ACC112 (cell line): Measurements from ENCODE around the gene PDP2.
"Not testable (repeated sequence)": the region's sequence is repeated elsewhere in the genome, so short reads cannot be mapped to it uniquely, and the experiment has no call there.

ENCODE experiments used
- H2AFZ ChIP-seq: fragments of 200-600 bp; sonication (generic); one replicate; pipeline ENCODE4 v1.6.0; 2017; ENCODE audit warnings: antibody characterized with exemption, low read length; ENCODE audit not compliant: unreplicated experiment
- H3K27ac ChIP-seq: fragments of 200-600 bp; sonication (generic); 2 replicates; pipeline ENCODE4 v1.5.1; 2014; ENCODE audit warnings: low read depth, mild to moderate bottlenecking, antibody characterized with exemption, low read length, moderate library complexity
- H3K27me3 ChIP-seq: fragments of 200-600 bp; sonication (generic); 2 replicates; pipeline ENCODE4 v1.6.1; 2014; ENCODE audit warnings: mild to moderate bottlenecking, antibody characterized with exemption, low read length, moderate library complexity, mixed read lengths; ENCODE audit not compliant: insufficient read depth
- H3K36me3 ChIP-seq: fragments of 200-600 bp; sonication (generic); 2 replicates; pipeline ENCODE4 v1.6.1; 2016; ENCODE audit warnings: mild to moderate bottlenecking, antibody characterized with exemption, low read length, moderate library complexity, mixed read lengths; ENCODE audit not compliant: insufficient read depth
- H3K4me1 ChIP-seq: fragments of 200-600 bp; sonication (generic); one replicate; pipeline ENCODE4 v1.6.1; 2016; ENCODE audit warnings: low read length, mixed read lengths; ENCODE audit not compliant: insufficient read depth, unreplicated experiment, control insufficient read depth
- H3K4me3 ChIP-seq: fragments of 200-600 bp; sonication (generic); 2 replicates; pipeline ENCODE4 v1.5.1; 2014; ENCODE audit warnings: mild to moderate bottlenecking, low read depth, low read length
- H3K79me2 ChIP-seq: fragments of 200-600 bp; sonication (generic); one replicate; pipeline ENCODE4 v1.6.0; 2016; ENCODE audit warnings: low read length; ENCODE audit not compliant: control insufficient read depth, unreplicated experiment, insufficient read depth

Gene PDP2

DNA sequence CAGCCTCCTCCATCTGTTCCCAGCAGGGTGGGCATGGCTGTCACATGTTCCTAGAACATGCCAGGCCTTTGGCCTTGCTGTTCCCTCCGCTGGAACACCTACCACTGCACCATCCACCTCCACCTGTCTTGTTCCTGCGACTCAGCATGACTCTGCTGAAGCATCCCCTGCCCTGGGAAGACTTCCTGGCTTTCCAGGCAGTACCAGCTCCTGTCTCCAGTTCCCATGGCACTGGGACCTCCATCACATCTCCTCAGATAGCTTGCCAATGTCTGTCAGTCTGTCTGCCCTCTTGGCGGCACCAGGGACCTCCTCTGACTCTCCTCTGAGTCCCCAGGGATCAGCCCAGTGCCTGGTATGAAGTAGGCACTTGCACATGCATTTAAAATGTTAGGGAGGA lies 15.7 kb downstream of the PDP2 start:
- no peak overlapping the region for H2AFZ ChIP-seq
- H3K36me3 ChIP-seq: no peaks in the 10 kb centered on the region
- no peak overlapping the region for H3K27ac ChIP-seq
- no peaks in the 10 kb centered on the region for H3K79me2 ChIP-seq
- no peak overlapping the region for H3K4me3 ChIP-seq
- H3K27me3 ChIP-seq: no peaks in the 10 kb centered on the region
- peaks cover 32% of the 10 kb centered on the region for H3K4me1 ChIP-seq

DNA sequence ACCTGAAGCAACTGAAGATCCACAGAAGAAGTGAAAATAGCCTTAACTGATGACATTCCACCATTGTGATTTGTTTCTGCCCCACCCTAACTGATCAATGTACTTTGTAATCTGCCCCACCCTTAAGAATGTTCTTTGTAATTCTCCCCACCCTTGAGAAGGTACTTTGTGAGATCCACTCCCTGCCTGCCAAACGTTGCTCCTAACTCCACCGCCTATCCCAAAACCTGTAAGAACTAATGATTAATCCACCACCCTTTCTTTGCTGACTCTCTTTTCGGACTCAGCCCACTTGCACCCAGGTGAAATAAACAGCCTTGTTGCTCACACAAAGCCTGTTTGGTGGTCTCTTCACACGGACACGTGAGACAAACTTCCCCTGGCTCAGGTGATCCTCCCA lies 16.4 kb downstream of the PDP2 start:
- H3K4me3 ChIP-seq, H3K36me3 ChIP-seq, H3K27me3 ChIP-seq, H3K79me2 ChIP-seq, H2AFZ ChIP-seq, H3K27ac ChIP-seq: not testable (repeated sequence)
- peaks cover 33% of the 10 kb centered on the region for H3K4me1 ChIP-seq

DNA sequence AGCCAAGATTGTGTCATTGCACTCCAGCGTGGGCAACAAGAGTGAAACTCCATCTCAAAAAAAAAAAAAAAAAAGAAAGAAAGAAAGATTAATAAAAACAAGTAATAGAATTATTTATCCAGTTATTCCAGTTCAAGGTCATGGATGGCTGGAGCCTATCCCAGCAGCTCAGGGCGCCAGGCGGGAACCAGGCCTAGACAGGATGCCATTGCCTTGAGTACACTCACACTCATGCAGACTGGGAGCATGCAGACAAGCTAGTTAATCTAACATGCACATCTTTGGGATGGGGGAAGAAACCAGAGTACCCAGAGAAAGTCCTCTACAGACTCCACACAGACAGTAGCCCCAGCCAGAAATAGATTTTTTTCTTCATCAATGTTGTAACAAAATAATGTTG lies 17.9 kb downstream of the PDP2 start:
- no peaks in the 10 kb centered on the region for H3K79me2 ChIP-seq
- no peak overlapping the region for H2AFZ ChIP-seq
- H3K27me3 ChIP-seq: no peaks in the 10 kb centered on the region
- H3K4me3 ChIP-seq: no peak overlapping the region
- H3K36me3 ChIP-seq: no peaks in the 10 kb centered on the region
- H3K4me1 ChIP-seq: peaks cover 29% of the 10 kb centered on the region
- H3K27ac ChIP-seq: no peak overlapping the region

DNA sequence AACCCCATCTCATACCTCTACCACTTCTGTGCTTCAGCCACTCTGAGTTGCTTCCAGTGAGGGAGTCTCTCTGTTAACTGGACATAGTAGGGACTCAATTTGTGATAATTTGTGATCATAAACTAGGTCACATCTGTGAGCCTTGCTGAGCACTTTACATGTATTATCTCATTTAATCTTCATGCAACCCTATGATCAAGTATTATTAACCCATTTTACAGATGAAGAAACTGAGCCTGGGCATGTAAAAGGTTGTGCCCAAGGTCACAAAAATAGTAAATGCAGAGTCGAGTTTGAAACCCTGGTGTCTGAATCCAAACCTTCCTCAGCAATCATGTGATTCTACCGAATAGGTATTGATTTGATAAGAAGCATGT lies 18.6 kb downstream of the PDP2 start:
- Histone ChIP-seq H3K36me3 (no peaks in the 10 kb centered on the region), H2AFZ (no peak overlapping the region), H3K27me3 (no peaks in the 10 kb centered on the region), H3K79me2 (no peaks in the 10 kb centered on the region), H3K4me1 (peaks cover 29% of the 10 kb centered on the region), H3K4me3 (no peak overlapping the region), H3K27ac (no peak overlapping the region; the same call in 1 of the 2 replicates)

DNA sequence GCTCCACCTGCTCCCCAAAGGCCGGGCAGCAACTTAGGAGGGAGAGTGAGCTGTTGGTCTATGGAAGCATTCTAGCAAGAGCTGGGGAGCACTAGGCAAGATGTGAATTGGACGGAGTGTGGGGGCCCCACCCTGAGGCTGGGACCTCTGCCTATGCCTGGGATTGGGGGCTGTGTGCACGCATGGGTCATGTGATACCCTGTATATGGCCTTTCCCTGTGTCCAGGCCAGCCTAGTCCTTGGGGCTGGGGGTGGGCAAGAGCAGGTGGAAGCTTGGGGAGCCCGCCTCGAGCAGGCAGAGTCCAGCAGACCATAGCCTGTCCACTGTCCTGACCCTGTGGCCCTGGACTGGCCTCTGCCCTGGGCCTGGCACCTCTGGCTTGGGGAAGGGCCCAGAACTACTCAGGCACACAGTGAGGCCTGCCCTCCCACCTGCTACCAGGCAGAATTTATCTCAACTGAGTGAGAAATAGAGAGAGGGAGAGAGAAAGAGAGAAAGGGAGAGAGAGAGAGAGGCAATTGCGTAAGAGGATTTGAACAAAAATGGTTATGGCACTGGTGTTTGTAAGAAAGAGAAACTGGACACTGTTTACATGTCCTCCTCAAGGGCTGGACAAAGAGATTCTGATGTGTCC lies 19.1 kb downstream of the PDP2 start:
- H3K36me3 ChIP-seq: no peaks in the 10 kb centered on the region
- H2AFZ ChIP-seq: no peak overlapping the region
- no peaks in the 10 kb centered on the region for H3K27me3 ChIP-seq
- no peak overlapping the region for H3K4me3 ChIP-seq
- peaks cover 29% of the 10 kb centered on the region for H3K4me1 ChIP-seq
- H3K27ac ChIP-seq: peak overlapping the region; percentile 66
- H3K79me2 ChIP-seq: no peaks in the 10 kb centered on the region

DNA sequence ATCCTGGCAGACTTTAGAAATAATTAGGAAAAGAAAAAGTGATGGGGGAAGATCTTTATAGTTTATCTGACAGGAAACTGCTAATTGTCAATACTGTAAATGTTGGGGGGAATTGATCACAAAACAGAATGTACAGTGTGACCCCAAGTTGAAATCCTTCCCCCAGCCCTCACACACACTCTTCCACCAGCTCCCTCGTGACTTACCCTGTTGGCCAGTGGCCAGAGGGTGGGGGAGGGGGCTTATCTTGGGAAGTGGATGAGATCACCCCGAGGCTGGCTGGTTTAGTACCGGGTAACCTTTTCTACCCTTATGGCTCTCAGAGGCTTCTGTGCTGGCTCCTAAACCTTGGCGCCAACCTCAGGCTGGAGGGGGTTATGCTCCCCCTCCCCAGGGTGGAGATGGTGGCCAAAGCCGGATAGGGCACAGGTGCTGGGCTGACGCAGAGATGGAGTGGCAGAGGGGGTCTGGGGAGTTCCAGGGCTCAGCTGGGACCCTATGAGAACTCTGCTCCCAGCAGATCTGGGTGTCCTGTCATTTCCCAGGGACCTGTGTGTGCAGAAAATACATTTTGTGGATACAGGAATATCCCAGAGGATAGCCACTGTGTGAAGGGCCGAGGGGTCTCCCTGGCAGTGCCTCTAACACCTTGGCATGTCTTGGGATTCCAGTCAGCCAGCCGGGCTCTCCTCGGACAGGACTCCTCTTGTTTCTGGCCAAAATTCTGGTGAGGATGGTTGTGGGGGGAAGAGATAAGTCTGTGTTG lies 19.8 kb downstream of the PDP2 start:
- no peaks in the 10 kb centered on the region for H3K27me3 ChIP-seq
- peaks cover 29% of the 10 kb centered on the region for H3K4me1 ChIP-seq
- H2AFZ ChIP-seq: peak overlapping the region; percentile 4
- H3K36me3 ChIP-seq: no peaks in the 10 kb centered on the region
- H3K79me2 ChIP-seq: no peaks in the 10 kb centered on the region
- peak overlapping the region; percentile 66 for H3K27ac ChIP-seq
- no peak overlapping the region for H3K4me3 ChIP-seq

DNA sequence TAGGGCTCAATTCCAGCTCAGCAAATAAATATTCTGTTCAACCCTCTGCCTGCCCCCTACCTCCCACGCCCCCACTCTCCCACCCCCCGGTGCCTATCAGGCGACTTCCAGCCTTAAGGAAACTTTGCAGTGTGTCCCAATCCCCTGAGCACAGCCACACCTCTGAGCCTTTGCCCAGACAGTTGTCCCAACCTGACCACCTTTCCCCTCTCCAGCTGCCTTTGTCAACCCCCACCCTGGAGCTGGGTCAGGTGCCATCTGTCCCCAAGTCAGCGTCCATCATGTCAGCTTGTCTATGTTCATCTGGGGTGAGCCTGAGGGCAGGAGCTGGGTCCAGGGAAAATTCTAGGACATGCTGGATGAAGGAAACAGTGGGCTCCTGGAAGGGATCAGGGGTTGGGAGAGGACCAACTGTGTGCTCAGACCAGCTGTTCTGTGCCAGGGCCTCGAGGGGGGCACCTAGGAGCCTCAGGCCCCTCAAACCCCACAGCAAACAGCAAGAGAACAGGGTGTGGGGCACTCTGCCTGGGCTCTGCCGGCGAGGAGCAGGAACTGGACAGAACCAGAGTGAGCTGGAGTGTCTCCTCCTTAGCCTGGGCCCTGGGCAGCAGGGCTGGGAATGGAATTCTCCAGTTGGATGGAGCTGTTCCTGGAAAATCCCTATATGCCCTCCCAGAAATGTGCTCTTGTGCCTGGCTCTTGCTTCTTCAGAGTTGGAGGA lies 20.6 kb downstream of the PDP2 start:
- peaks cover 24% of the 10 kb centered on the region for H3K4me1 ChIP-seq
- no peak overlapping the region for H3K27ac ChIP-seq

DNA sequence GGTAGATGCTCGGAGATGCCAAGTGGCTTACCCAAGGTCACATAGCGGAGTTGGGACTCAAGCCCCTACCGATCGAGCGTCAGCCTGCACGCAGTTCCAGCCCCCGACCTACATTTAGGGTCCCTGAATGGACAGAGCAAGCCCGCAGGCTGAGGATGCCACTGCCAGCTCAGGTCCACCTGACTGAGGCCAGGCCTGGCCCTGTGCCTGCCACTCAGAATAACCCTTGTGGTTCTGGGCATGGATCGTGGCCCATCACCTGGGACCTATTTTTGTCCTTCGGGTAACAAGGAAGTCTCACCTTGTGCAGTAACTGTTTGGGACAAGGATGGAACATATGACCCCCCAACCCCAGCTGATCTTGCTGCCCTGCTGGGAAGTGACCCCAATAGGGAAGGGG lies 21.3 kb downstream of the PDP2 start:
- Histone ChIP-seq H3K4me1 (peaks cover 19% of the 10 kb centered on the region), H3K79me2 (no peaks in the 10 kb centered on the region), H3K27ac (no peak overlapping the region), H2AFZ (no peak overlapping the region), H3K27me3 (no peaks in the 10 kb centered on the region), H3K36me3 (no peaks in the 10 kb centered on the region), H3K4me3 (no peak overlapping the region)

More for the DNA sequence above, 20.6 kb downstream of the PDP2 start:
- no peaks in the 10 kb centered on the region for H3K36me3 ChIP-seq
- H3K79me2 ChIP-seq: no peaks in the 10 kb centered on the region
- no peaks in the 10 kb centered on the region for H3K27me3 ChIP-seq
- H3K4me3 ChIP-seq: no peak overlapping the region
- no peak overlapping the region for H2AFZ ChIP-seq

DNA sequence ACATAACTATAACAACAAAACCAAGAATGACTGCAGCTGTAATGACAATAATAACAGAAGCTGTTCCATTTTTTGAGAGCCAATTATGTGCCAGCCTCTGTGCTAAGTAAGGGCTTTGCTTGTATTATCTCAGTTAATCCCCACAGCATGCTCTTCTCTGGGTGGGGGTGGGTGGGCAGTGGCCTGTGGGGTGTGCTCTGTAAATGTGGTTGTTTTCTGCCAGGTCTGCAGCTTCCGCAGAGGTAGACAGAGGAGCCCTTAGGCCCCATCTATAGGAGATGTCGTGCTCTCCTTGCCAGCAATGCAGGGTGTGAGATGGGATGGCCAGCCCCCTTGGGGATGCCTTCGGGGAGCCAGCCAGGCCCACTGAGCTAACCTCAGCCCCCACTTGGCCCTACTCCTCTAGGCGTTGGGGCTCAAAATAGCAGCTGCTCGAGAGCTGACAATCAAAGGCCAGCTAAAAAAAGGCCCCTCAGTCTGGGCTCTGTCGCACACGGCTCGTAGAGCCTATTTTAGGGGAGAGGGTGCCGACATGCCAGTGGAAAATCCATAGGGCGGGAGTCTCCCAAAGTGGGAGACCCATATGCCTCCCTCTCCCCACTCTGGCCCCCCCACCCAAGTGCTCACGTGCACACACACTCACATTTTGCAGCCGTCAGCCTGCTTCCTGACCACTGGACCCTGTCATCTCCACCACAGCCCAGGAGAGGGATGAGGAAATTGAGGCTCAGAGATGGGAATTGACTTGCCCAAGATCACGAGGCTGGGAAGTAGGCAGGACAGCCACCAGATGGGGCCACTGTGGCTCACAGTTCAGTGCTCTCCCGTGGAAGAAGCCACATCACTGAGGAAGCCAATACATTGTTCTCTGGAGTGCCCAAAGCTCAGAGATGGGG lies 22.6 kb downstream of the PDP2 start:
- Histone ChIP-seq H3K4me3 (no peak overlapping the region), H2AFZ (no peak overlapping the region), H3K4me1 (peaks cover 19% of the 10 kb centered on the region), H3K36me3 (no peaks in the 10 kb centered on the region), H3K27me3 (no peaks in the 10 kb centered on the region), H3K27ac (no peak overlapping the region), H3K79me2 (no peaks in the 10 kb centered on the region)
